HPDE6-E6E7 (cell line): ENCODE data around the gene FIZ1.
"Not testable (repeated sequence)": the region's sequence is repeated elsewhere in the genome, so short reads cannot be mapped to it uniquely, and the experiment has no call there.

ENCODE experiments used
- DNase-seq: peaks from one replicate; pipeline ENCODE4 v3.0.0; 2011; ENCODE audit warnings: missing footprints; ENCODE audit errors: extremely low spot score

Gene FIZ1

GRCh38 chr19:55596304-55596703, 3.0 kb downstream of the FIZ1 start:
- no peak for DNase-seq

- DNase-seq, result no peak
These were observed 4.2 kb downstream of the FIZ1 start for GRCh38 chr19:55594996-55595545.

GRCh38 chr19:55593096-55593772, 6.1 kb downstream of the FIZ1 start:
- DNase-seq, result no peak

- no peak for DNase-seq
These were observed 6.8 kb downstream of the FIZ1 start for GRCh38 chr19:55592391-55593090.

- DNase-seq, result no peak
These were observed 7.8 kb downstream of the FIZ1 start for GRCh38 chr19:55591555-55591954.

GRCh38 chr19:55590617-55591016, 8.7 kb downstream of the FIZ1 start:
- no peak for DNase-seq

GRCh38 chr19:55590109-55590508, 9.2 kb downstream of the FIZ1 start:
- DNase-seq, result no peak

- DNase-seq, result no peak
These were observed 10.6 kb downstream of the FIZ1 start for GRCh38 chr19:55588738-55589137.

GRCh38 chr19:55586976-55587668, 12.2 kb downstream of the FIZ1 start:
- peak; percentile 98 for DNase-seq

- DNase-seq, result no peak
These were observed 13.5 kb downstream of the FIZ1 start for GRCh38 chr19:55585658-55586339.

- DNase-seq, result no peak
These were observed 14.4 kb downstream of the FIZ1 start for GRCh38 chr19:55584871-55585270.

GRCh38 chr19:55583897-55584296, 15.4 kb downstream of the FIZ1 start:
- not testable (repeated sequence) for DNase-seq

- DNase-seq, result not testable (repeated sequence)
These were observed 17.0 kb downstream of the FIZ1 start for GRCh38 chr19:55582284-55582683.

GRCh38 chr19:55581823-55582223, 17.5 kb downstream of the FIZ1 start:
- no peak for DNase-seq

GRCh38 chr19:55581145-55581822, 18.0 kb downstream of the FIZ1 start:
- DNase-seq, result no peak

GRCh38 chr19:55580628-55581144, 18.6 kb downstream of the FIZ1 start, which contains the start of gene ZNF579:
Gene ZNF579 (minus strand): TSS chr19:55580848. CDS start chr19:55579639, 1,209 bp downstream.
- DNase-seq, result peak; percentile 73

- no peak for DNase-seq
These were observed 19.3 kb downstream of the FIZ1 start for GRCh38 chr19:55579766-55580621.

GRCh38 chr19:55578761-55579747, 20.3 kb downstream of the FIZ1 start:
- no peak for DNase-seq
